ENCODE results near the gene BCL11B.

The BCL11B gene

GRCh38 chr14:99260116-99260515 lies 11.9 kb downstream of the BCL11B start:
- ATAC-seq: no peak
- TF ChIP-seq ZNF565 (CRISPR knock-in tag; conservative IDR thresholded peaks at IDR 0.05; ENCODE audit: low read depth) (no peak), ZFP30 (CRISPR knock-in tag; IDR thresholded peaks at IDR 0.05) (no peak), OSR1 (CRISPR knock-in tag; IDR thresholded peaks at IDR 0.05) (no peak), BACH2 (CRISPR knock-in tag; IDR thresholded peaks at IDR 0.05; ENCODE audit: borderline replicate concordance) (no peak)

- no peak for ATAC-seq
- TF ChIP-seq CREB5 (CRISPR knock-in tag; IDR thresholded peaks at IDR 0.05; ENCODE audit: low read depth) (no peak), ISL1 (CRISPR knock-in tag; IDR thresholded peaks at IDR 0.05) (no peak), RARB (CRISPR knock-in tag; IDR thresholded peaks at IDR 0.05) (no peak), ZFP3 (CRISPR knock-in tag; IDR thresholded peaks at IDR 0.05) (no peak), CSDC2 (CRISPR knock-in tag; IDR thresholded peaks at IDR 0.05) (no peak), ZNF70 (CRISPR knock-in tag; IDR thresholded peaks at IDR 0.05) (no peak), SNAI2 (CRISPR knock-in tag; IDR thresholded peaks at IDR 0.05) (no peak), TSHZ2 (CRISPR knock-in tag; IDR thresholded peaks at IDR 0.05) (no peak), TCF4 (CRISPR knock-in tag; IDR thresholded peaks at IDR 0.05; ENCODE audit: borderline replicate concordance) (no peak), OSR1 (CRISPR knock-in tag; IDR thresholded peaks at IDR 0.05) (no peak), ESRRG (CRISPR knock-in tag; IDR thresholded peaks at IDR 0.05) (no peak), ZNF565 (CRISPR knock-in tag; conservative IDR thresholded peaks at IDR 0.05; ENCODE audit: low read depth) (no peak), POU6F1 (CRISPR knock-in tag; IDR thresholded peaks at IDR 0.05; ENCODE audit: borderline replicate concordance, low read depth) (no peak), ARNTL (CRISPR knock-in tag; IDR thresholded peaks at IDR 0.05; ENCODE audit: borderline replicate concordance, low read depth) (no peak), PATZ1 (CRISPR knock-in tag; IDR thresholded peaks at IDR 0.05; ENCODE audit: borderline replicate concordance) (no peak), PPARA (CRISPR knock-in tag; IDR thresholded peaks at IDR 0.05; ENCODE audit: borderline replicate concordance) (no peak)
Observed at GRCh38 chr14:99258876-99259726, 12.9 kb downstream of the BCL11B start.

- no peak for ATAC-seq
- TF ChIP-seq ARNTL (CRISPR knock-in tag; IDR thresholded peaks at IDR 0.05; ENCODE audit: borderline replicate concordance, low read depth) (no peak), GLIS3 (CRISPR knock-in tag; IDR thresholded peaks at IDR 0.05) (no peak), OSR1 (CRISPR knock-in tag; IDR thresholded peaks at IDR 0.05) (no peak), ZNF565 (CRISPR knock-in tag; conservative IDR thresholded peaks at IDR 0.05; ENCODE audit: low read depth) (no peak), ZFP3 (CRISPR knock-in tag; IDR thresholded peaks at IDR 0.05) (no peak), TSHZ2 (CRISPR knock-in tag; IDR thresholded peaks at IDR 0.05) (no peak)
Observed at GRCh38 chr14:99258341-99258861, 13.6 kb downstream of the BCL11B start.
